Measurements from ENCODE around the gene KCTD21.

DNA sequence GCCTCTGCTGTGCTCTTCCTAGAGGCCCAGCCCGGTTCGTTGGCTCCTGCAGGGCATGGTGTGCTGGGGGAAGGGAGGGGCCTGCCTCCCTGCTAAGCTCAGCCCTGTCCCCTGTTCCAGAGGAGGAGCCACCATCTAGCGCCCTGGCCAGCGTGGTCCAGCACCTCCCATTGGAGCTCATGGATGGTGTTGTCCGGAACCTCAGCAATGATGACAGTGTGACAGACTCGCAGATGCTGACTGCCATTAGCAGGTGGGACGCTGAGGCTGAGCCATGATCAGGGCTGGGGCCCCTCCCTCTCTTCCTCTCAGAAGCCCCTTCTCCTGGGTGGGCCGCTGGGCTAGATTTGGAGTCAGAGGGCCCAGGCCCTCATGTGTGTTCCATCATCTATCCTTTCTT is 9.4 kb upstream of the KCTD21 start:
- TF ChIP-seq, protein P1, sequence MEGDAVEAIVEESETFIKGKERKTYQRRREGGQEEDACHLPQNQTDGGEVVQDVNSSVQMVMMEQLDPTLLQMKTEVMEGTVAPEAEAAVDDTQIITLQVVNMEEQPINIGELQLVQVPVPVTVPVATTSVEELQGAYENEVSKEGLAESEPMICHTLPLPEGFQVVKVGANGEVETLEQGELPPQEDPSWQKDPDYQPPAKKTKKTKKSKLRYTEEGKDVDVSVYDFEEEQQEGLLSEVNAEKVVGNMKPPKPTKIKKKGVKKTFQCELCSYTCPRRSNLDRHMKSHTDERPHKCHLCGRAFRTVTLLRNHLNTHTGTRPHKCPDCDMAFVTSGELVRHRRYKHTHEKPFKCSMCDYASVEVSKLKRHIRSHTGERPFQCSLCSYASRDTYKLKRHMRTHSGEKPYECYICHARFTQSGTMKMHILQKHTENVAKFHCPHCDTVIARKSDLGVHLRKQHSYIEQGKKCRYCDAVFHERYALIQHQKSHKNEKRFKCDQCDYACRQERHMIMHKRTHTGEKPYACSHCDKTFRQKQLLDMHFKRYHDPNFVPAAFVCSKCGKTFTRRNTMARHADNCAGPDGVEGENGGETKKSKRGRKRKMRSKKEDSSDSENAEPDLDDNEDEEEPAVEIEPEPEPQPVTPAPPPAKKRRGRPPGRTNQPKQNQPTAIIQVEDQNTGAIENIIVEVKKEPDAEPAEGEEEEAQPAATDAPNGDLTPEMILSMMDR (IDR thresholded peaks at IDR 0.05): no peak
- TF ChIP-seq POLR2A (IDR thresholded peaks at IDR 0.05): no peak
